LNCaP clone FGC (cell line): ENCODE data around the gene MAP3K3.

Experiments used
- DNase-seq: peaks from one replicate; pipeline ENCODE4 v3.0.0-alpha.2; 2011; ENCODE audit warnings: low read depth
- H3K4me3 ChIP-seq: 2 replicates; pipeline ENCODE4 v1.5.1; 2011; ENCODE audit warnings: mild to moderate bottlenecking, low read depth, low read length, control low read depth
- TF ChIP-seq, protein P1 (sequence below): IDR thresholded peaks from 2 replicates; pipeline ENCODE4 v1.5.1; 2012; ENCODE audit warnings: mild to moderate bottlenecking; ENCODE audit not compliant: control insufficient read depth, insufficient read depth; ENCODE audit errors: extremely low read depth

MAP3K3 gene

DNA sequence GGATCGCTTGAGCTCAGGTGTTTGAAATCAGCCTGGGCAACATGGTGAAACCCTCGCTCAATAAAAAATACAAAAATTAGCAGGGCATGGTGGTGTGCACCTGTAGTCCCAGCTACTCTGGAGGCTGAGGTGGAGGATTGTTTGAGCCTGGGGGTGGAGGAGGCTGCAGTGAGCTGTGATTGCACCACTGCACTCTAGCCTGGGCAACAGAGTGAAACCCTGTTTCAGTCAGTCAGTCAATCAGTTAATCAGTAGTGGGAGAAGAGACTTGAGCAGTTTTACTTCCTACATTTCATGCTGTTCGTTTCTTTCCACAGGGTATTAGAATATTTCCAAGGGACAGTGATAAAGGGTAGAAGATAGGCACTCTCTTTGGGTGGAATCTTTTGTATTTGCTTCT is 8.8 kb downstream of the MAP3K3 start:
- TF ChIP-seq, protein P1, sequence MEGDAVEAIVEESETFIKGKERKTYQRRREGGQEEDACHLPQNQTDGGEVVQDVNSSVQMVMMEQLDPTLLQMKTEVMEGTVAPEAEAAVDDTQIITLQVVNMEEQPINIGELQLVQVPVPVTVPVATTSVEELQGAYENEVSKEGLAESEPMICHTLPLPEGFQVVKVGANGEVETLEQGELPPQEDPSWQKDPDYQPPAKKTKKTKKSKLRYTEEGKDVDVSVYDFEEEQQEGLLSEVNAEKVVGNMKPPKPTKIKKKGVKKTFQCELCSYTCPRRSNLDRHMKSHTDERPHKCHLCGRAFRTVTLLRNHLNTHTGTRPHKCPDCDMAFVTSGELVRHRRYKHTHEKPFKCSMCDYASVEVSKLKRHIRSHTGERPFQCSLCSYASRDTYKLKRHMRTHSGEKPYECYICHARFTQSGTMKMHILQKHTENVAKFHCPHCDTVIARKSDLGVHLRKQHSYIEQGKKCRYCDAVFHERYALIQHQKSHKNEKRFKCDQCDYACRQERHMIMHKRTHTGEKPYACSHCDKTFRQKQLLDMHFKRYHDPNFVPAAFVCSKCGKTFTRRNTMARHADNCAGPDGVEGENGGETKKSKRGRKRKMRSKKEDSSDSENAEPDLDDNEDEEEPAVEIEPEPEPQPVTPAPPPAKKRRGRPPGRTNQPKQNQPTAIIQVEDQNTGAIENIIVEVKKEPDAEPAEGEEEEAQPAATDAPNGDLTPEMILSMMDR = no peak
- DNase-seq = no peak
- no peak overlapping the region for H3K4me3 ChIP-seq

DNA sequence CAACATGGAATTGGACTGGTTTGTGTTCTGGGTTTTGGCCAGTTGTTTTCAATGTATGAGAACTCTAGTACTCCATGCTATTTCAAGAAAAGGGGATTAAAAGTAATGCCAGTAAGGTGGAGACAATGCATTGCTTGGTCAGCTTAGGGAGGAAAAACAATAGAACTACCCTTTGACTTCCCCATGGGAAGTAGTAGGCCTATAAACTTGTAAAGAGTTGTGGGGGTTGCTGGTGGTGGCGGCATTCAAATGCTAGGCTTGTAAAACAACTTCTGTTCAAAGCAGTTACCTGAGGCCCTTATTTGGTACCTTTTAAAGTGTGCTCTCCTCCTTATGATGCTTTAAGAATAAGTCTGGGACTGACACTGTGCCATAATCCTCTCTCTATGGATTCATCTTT is 9.4 kb downstream of the MAP3K3 start:
- DNase-seq = no peak
- TF ChIP-seq, protein P1 = no peak
- no peak overlapping the region for H3K4me3 ChIP-seq

DNA sequence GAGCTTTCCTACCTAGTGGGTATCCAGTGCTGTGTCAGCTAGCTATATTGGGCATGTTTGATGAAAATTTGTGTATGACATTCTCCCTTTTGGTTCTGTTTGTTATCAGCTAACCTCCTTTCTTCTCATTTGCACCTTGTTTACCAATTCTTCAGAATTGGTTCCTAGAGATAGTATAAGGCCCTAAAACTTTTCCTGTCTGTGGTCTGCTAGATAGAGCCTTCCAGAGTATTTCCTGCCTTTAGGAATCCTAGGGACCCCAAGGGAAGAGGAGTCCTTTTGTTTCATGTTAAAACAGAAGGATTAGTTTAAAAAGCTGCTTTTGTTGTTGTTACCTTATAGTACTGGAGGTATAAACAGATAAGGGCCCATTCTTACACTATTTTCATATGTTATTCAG is 11.5 kb downstream of the MAP3K3 start:
- no peak for DNase-seq
- TF ChIP-seq, protein P1 = no peak
- no peak overlapping the region for H3K4me3 ChIP-seq

DNA sequence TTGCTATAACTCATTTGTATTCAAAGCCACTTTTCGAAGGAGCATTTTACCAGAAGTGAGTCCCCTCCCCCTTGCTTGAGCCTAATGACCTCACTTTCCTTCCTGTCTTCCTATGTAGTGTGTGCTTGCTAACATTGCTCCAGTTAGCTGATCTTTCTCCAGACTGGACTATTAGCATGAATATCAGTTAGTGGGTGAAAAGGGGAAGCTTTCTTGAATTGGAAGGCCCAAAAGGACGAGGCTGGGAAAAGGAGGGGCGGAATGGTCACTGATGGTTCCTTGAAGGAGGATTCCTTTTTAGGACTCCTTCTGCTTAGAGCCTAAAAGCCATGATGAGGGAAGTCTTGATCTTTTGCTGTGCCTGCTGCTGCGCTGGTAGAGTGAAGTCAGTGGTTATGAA is 11.9 kb downstream of the MAP3K3 start:
- TF ChIP-seq, protein P1 = no peak
- no peak for DNase-seq
- H3K4me3 ChIP-seq = no peak overlapping the region

DNA sequence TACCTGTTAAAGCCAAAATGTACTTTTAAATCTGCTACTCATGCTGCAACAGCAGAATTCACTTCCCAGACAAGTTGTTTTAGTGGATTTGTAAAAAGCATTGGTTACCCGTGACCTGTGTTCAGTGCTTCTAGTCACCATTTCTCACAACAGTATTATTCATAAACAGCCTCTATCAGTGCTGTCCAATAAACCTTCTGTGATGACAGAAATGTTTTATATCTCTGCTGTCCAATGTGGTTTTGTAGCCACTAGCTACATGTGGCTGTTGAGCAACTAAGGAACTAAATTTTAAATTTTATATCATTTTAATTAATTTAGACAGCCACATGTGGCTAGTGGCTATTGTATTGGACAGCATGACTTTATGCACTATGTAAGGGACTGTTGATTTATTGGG is 12.6 kb downstream of the MAP3K3 start:
- DNase-seq = no peak
- H3K4me3 ChIP-seq = no peak overlapping the region
- TF ChIP-seq, protein P1 = no peak

DNA sequence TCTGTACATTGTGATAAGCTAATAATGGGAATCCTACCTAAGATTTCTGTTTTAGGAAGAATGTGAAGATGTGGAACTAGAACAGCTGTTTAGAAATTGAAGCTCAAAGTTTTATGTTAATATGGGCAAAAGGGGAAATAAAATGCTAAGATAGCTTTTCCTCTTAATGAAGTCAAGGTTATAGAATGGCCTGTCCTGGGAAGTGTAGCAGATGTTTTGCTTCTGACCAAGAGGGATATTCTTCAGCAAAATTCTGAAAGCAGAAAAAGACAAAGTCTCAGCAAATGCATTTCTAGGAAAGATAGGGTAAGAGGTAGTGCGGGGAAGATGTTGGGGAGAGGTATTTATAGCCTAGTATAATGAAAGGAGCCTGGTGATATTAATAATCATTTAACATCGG is 13.1 kb downstream of the MAP3K3 start:
- H3K4me3 ChIP-seq = no peak overlapping the region
- DNase-seq = no peak
- TF ChIP-seq, protein P1 = no peak

DNA sequence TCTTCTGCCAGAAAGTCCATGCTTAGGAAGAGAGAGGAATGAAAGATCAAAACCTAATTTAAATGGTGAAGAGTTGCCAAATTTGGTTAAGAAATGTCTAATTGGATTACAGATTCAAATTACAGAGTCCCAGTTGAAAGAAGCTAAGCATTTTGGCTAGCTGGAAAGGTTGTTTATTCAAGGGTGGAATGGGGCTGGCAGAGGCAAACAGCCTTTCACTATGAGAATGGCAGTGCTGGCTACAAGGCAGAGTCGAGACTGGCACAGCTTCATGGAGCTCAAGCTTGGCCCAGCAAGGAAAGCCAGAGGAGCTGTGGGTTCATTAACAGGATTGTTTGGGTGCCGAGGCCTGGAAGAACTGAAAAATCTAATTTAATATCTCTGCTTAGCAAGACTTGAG is 13.6 kb downstream of the MAP3K3 start:
- H3K4me3 ChIP-seq = no peak overlapping the region
- no peak for DNase-seq
- TF ChIP-seq, protein P1 = no peak
